WTC11 (cell line): Measurements from ENCODE around the gene TRAPPC4.

ENCODE experiments used
- ATF3 ChIP-seq: sonication (generic); formaldehyde crosslinking; conservative IDR thresholded peaks from 2 replicates; pipeline ENCODE4 v1.8.1; 2022; ENCODE audit warnings: mild to moderate bottlenecking, missing genetic modification reagents
- CREM ChIP-seq: sonication (generic); formaldehyde crosslinking; IDR thresholded peaks from 2 replicates; pipeline ENCODE4 v1.8.1; 2022; ENCODE audit warnings: mild to moderate bottlenecking, missing genetic modification reagents, moderate library complexity
- CTCF ChIP-seq: fragments of 200-600 bp; IDR thresholded peaks from 2 replicates; pipeline ENCODE4 v1.8.0; 2022; ENCODE audit warnings: antibody characterized with exemption
- FOXP1 ChIP-seq: sonication (generic); formaldehyde crosslinking; IDR thresholded peaks from 2 replicates; pipeline ENCODE4 v1.8.0; 2022; ENCODE audit warnings: missing genetic modification reagents, mild to moderate bottlenecking, moderate library complexity, borderline replicate concordance
- JAZF1 ChIP-seq: fragments of 250-450 bp; sonication (Bioruptor Pico); IDR thresholded peaks from 2 replicates; pipeline ENCODE4 v1.9.0; 2021; ENCODE audit warnings: moderate library complexity, mild to moderate bottlenecking, inconsistent platforms
- JUN ChIP-seq: sonication (generic); formaldehyde crosslinking; IDR thresholded peaks from 2 replicates; pipeline ENCODE4 v1.8.0; 2023; ENCODE audit warnings: mild to moderate bottlenecking, missing genetic modification reagents
- NR3C1 ChIP-seq: sonication (generic); formaldehyde crosslinking; conservative IDR thresholded peaks from 2 replicates; pipeline ENCODE4 v1.8.1; 2023; ENCODE audit warnings: low read depth, mild to moderate bottlenecking, missing genetic modification reagents
- SP1 ChIP-seq: sonication (generic); formaldehyde crosslinking; conservative IDR thresholded peaks from 2 replicates; pipeline ENCODE4 v1.8.1; 2022; ENCODE audit warnings: missing genetic modification reagents
- ZBTB21 ChIP-seq: sonication (generic); formaldehyde crosslinking; IDR thresholded peaks from 2 replicates; pipeline ENCODE4 v1.8.1; 2023; ENCODE audit warnings: mild to moderate bottlenecking, missing genetic modification reagents, borderline replicate concordance
- ZNF317 ChIP-seq: sonication (generic); formaldehyde crosslinking; IDR thresholded peaks from 2 replicates; pipeline ENCODE4 v1.8.1; 2023; ENCODE audit warnings: low read depth, mild to moderate bottlenecking, moderate library complexity, missing genetic modification reagents, borderline replicate concordance
- TF ChIP-seq, protein P1 (sequence below): sonication (generic); formaldehyde crosslinking; IDR thresholded peaks from 2 replicates; pipeline ENCODE4 v1.8.1; 2023; ENCODE audit warnings: mild to moderate bottlenecking, missing genetic modification reagents, moderate library complexity
- TF ChIP-seq, protein P2 (sequence below): sonication (generic); formaldehyde crosslinking; IDR thresholded peaks from 2 replicates; pipeline ENCODE4 v1.8.1; 2022; ENCODE audit warnings: low read depth, mild to moderate bottlenecking, moderate library complexity, missing genetic modification reagents, borderline replicate concordance

DNA sequence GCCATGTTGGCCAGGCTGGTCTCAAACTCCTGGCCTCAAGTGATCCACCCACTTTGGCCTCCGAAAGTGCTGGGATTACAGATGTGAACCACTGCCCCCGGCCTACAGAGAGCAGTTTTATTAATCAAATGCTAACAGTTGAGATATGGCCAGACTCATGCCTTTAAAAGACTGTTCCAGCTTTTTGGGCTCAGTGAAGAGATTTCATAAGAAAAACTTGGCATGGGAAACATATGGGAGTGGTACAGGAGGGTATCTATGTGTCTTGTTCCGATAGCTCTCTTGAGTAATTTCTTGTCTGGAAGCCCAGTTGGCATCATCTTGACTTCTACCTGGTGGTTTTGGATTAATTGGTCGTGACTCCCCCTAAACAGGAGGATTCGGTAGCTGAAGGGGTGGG is 20.3 kb downstream of the TRAPPC4 start:
- TF ChIP-seq CTCF (no peak), ZNF317 (CRISPR knock-in tag) (no peak), FOXP1 (CRISPR knock-in tag) (no peak), JUN (CRISPR knock-in tag) (no peak), CREM (no peak), SP1 (CRISPR knock-in tag) (no peak), ATF3 (CRISPR knock-in tag) (no peak), ZBTB21 (CRISPR knock-in tag) (no peak), NR3C1 (CRISPR knock-in tag) (no peak), JAZF1 (CRISPR knock-in tag) (no peak)
- TF ChIP-seq, protein P1, sequence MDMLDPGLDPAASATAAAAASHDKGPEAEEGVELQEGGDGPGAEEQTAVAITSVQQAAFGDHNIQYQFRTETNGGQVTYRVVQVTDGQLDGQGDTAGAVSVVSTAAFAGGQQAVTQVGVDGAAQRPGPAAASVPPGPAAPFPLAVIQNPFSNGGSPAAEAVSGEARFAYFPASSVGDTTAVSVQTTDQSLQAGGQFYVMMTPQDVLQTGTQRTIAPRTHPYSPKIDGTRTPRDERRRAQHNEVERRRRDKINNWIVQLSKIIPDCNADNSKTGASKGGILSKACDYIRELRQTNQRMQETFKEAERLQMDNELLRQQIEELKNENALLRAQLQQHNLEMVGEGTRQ (CRISPR knock-in tag), result no peak
- TF ChIP-seq, protein P2, sequence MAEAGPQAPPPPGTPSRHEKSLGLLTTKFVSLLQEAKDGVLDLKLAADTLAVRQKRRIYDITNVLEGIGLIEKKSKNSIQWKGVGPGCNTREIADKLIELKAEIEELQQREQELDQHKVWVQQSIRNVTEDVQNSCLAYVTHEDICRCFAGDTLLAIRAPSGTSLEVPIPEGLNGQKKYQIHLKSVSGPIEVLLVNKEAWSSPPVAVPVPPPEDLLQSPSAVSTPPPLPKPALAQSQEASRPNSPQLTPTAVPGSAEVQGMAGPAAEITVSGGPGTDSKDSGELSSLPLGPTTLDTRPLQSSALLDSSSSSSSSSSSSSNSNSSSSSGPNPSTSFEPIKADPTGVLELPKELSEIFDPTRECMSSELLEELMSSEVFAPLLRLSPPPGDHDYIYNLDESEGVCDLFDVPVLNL (CRISPR knock-in tag), result no peak
